ENCODE data around the gene CXorf58. TPM values are rescaled to one million over a fixed set of nuclear protein-coding genes. Genes with fewer than 3 reads are reported as not detected.

CXorf58 gene
- total and polyA plus RNA-seq, 2 of the 8 experiments (the other 6 are each of a cell fraction or from before 2014, with no cell fraction given): 0.05 TPM; not detected in 1

- no peak overlapping the region for H3K56ac ChIP-seq (replicated peaks; ENCODE audit: insufficient read length, low read depth, low read length)
- H3K4me3 ChIP-seq (ENCODE audit: extremely low read depth in 1 of 4, insufficient read depth in 2 of 4, low read depth in 3 of 4, low read length in 4 of 4): no peak overlapping the region
- no peak overlapping the region for H2AFZ ChIP-seq (ENCODE audit: low read length)
- ChIA-PET CTCF (ENCODE audit: partially characterized antibody) (no interaction called here), POLR2A (ENCODE audit: partially characterized antibody) (no interaction called here)
- no peak overlapping the region for H3K4me2 ChIP-seq (ENCODE audit: insufficient read depth in 1 of 2, low read depth in 2 of 2, low read length in 2 of 2)
- no peak overlapping the region for H4K5ac ChIP-seq (ENCODE audit: insufficient read length, low read depth, low read length)
- H2AK5ac ChIP-seq (ENCODE audit: low read depth, low read length): no peak overlapping the region
- no peak overlapping the region for H2BK20ac ChIP-seq (ENCODE audit: low read length)
- no peak overlapping the region for H2BK12ac ChIP-seq (ENCODE audit: low read depth, low read length)
- no peak overlapping the region for H3K23ac ChIP-seq (ENCODE audit: insufficient read length)
- no peak overlapping the region for H4K91ac ChIP-seq (replicated peaks; ENCODE audit: insufficient read length, low read length)
- H3K79me2 ChIP-seq (ENCODE audit: control insufficient read depth in 1 of 2, insufficient read depth in 2 of 2, low read length in 2 of 2): no peaks in the 10 kb centered on the region
- no peak overlapping the region for H2BK15ac ChIP-seq (ENCODE audit: low read length)
- H3K9ac ChIP-seq (replicated peaks in 1 of 4; ENCODE audit: extremely low read depth in 1 of 4, low read depth in 3 of 4, low read length in 3 of 4): no peak overlapping the region
- DNase-seq (ENCODE audit: low read depth in 1 of 2, low spot score in 2 of 2) (no peak), FAIRE-seq (no peak)
- no peaks in the 10 kb centered on the region for H3K79me1 ChIP-seq (ENCODE audit: low read depth, low read length)
- no peak overlapping the region for H4K8ac ChIP-seq (ENCODE audit: extremely low read depth, insufficient read depth, low read length)
- no peaks in the 10 kb centered on the region for H3K36me3 ChIP-seq (ENCODE audit: control insufficient read depth in 2 of 4, insufficient read depth in 4 of 4, low read length in 3 of 4)
- H4K20me1 ChIP-seq (replicated peaks in 1 of 2; ENCODE audit: control insufficient read depth in 1 of 2, insufficient read depth in 2 of 2, low read length in 2 of 2): no peaks in the 10 kb centered on the region
- 92% methylated on average over 11 of the region's 11 CpGs; no CpG with 5 or more reads in 1 of the 2 experiments for WGBS, 2 experiments (ENCODE audit: extremely low coverage in 1 of 2, insufficient coverage in 1 of 2, insufficient read length in 1 of 2, insufficient replicate concordance in 2 of 2, low coverage in 1 of 2, low lambda C conversion rate in 2 of 2, missing lambda C conversion rate in 1 of 2)
- H3K14ac ChIP-seq (ENCODE audit: insufficient read length): no peak overlapping the region
- H3K4ac ChIP-seq (replicated peaks; ENCODE audit: insufficient read length, low read depth, low read length): no peak overlapping the region
- no peaks in the 10 kb centered on the region for H3K4me1 ChIP-seq (replicated peaks in 1 of 4; ENCODE audit: control insufficient read depth in 3 of 4, insufficient read depth in 4 of 4, low read length in 3 of 4)
- no peak overlapping the region for H3K27ac ChIP-seq (ENCODE audit: low read depth, low read length)
- H2BK5ac ChIP-seq (ENCODE audit: low read depth, low read length): no peak overlapping the region
- no peak overlapping the region for H2BK120ac ChIP-seq (replicated peaks; ENCODE audit: low read depth, low read length)
- no peaks in the 10 kb centered on the region for H3K27me3 ChIP-seq (replicated peaks in 1 of 4; ENCODE audit: control insufficient read depth in 3 of 4, extremely low read depth in 1 of 4, insufficient read depth in 3 of 4, low read length in 3 of 4)
- H3K18ac ChIP-seq (ENCODE audit: extremely low read depth, low read length): no peak overlapping the region
- no peaks in the 10 kb centered on the region; the same call in 1 of the 2 replicates for H3K23me2 ChIP-seq (ENCODE audit: low read depth, low read length)
- H3K9me3 ChIP-seq (ENCODE audit: insufficient read depth in 2 of 2, low read depth in 1 of 2, low read length in 1 of 2): no peaks in the 10 kb centered on the region
- no peak for TF ChIP-seq CEBPB (IDR thresholded peaks at IDR 0.05; ENCODE audit: low read depth, low read length)
These were observed 27.3 kb downstream of the CXorf58 start for GRCh38 chrX:23935106-23935505.
